Adrenal gland (tissue), 12 donors: ENCODE measurements around the gene SH3BP4. TPM values are rescaled to one million over a fixed set of nuclear protein-coding genes. Genes with fewer than 3 reads are reported as not detected.

Source experiments
- DNase-seq, 7 donors: peaks; one replicate each; pipeline ENCODE4 v3.0.0-alpha.2; 2019 to 2020
- H3K27ac ChIP-seq, 5 donors: fragments of 200-600 bp; sonication (generic) in 4 of 5; 1 replicate in 3 of 5; 2 replicates in 2 of 5; pipeline versions ENCODE4 v1.5.1 to v1.8.0; 2016 to 2020; ENCODE audit warnings: mild to moderate bottlenecking in 1 of 5
- H3K27me3 ChIP-seq: fragments of 200-600 bp; 2 replicates; pipeline ENCODE4 v1.8.0; 2021
- H3K36me3 ChIP-seq, 2 donors: fragments of 200-600 bp; replicated peaks in 1 of 2; 1 replicate in 1 of 2; 2 replicates in 1 of 2; pipeline versions ENCODE4 v1.5.1 to v1.8.0; 2018 to 2022
- H3K4me1 ChIP-seq, 2 donors: fragments of 200-600 bp; replicated peaks in 1 of 2; 1 replicate in 1 of 2; 2 replicates in 1 of 2; pipeline versions ENCODE4 v1.5.1 to v1.8.0; 2018 to 2021
- H3K4me3 ChIP-seq, 4 donors: fragments of 200-600 bp; sonication (generic) in 3 of 4; one replicate each; pipeline ENCODE4 v1.5.1; 2016 to 2018
- H3K9me3 ChIP-seq, 3 donors: fragments of 200-600 bp; sonication (generic) in 1 of 3; replicated peaks in 1 of 3; 1 replicate in 2 of 3; 2 replicates in 1 of 3; pipeline versions ENCODE4 v1.5.1 to v1.8.0; 2016 to 2021
- CTCF ChIP-seq, 6 experiments: fragments of 450-650 bp in 4 of 6; fragments of 200-600 bp in 2 of 6; sonication (generic) in 1 of 6; IDR thresholded peaks; 1 replicate in 5 of 6; 2 replicates in 1 of 6; pipeline versions ENCODE4 v1.5.1 to v1.8.0; 2016 to 2021; ENCODE audit warnings: antibody characterized with exemption in 6 of 6, mild to moderate bottlenecking in 2 of 6, moderate library complexity in 1 of 6
- POLR2A ChIP-seq, 2 donors: fragments of 450-650 bp; IDR thresholded peaks; one replicate each; pipeline ENCODE4 v1.6.1; 2017; ENCODE audit warnings: antibody characterized with exemption in 2 of 2, mild to moderate bottlenecking in 2 of 2, moderate library complexity in 1 of 2
- WGBS, 4 donors: extraction: QIAGEN DNeasy Blood & Tissue Kit in 2 of 4; methylation state at CpG; one replicate each; pipeline versions ENCODE4 v1.1.5 to v1.1.7; 2013 to 2017; 5-methylcytosine and 5-hydroxymethylcytosine counted together
- intact Hi-C, 2 donors: fragments of 100-400 bp; cut with DNase I; formaldehyde crosslinking; loops; one replicate each; pipeline versions ENCODE4 v1.14.1 to v1.15.0; 2022 to 2023
- polyA plus RNA-seq, 3 donors: library from polyadenylated mRNA; stranded (reverse); fragments of 200-250 nt in 2 of 3; fragments of 350-450 nt in 1 of 3; fragmentation: Illumina TruSeq in 1 of 3; extraction: RNeasy Lipid Tissue Mini Kit (QIAGEN cat#74804) in 1 of 3; gene quantifications; one replicate each; pipeline ENCODE4 v1.2.3, GENCODE V29; 2013 to 2014
- total RNA-seq, 9 donors: library from RNA; depleted of rRNA in 4 of 9; stranded (reverse); fragments of >200 nt in 4 of 9; fragments of 120-200 nt in 1 of 9; fragmentation: NEBNext Ultra II Directional in 1 of 9; extraction: Animal tissue kit (Norgen Biotek cat#: 25700) in 1 of 9; gene quantifications; one replicate each; pipeline versions ENCODE4 v1.1.0 to v1.2.4, GENCODE V29; 2013 to 2023
- donor health status: healthy with polysubstance abuse.
- donor health status: Bipolar disorder and iron deficiency.
- donor health status: DM: yes; HTN: yes; CAD: no.
- donor health status: DM: no; HTN: no; CAD: no.
- donor health status: DM: no; HTN: no; CAD: no.
- donor health status: DM: yes; HTN: yes; CAD: no.

SH3BP4 gene
- total and polyA plus RNA-seq, 12 donors = 5.1 to 26.9 (median 19.9) TPM

- WGBS, 4 donors = 77 to 94% (median 91%) methylated on average over 7 of the region's 7 CpGs
- intact Hi-C loops = no loop called here
- DNase-seq = no peak
- Histone ChIP-seq H3K4me3 (no peak overlapping the region), H3K36me3 (no peaks in the 10 kb centered on the region), H3K4me1 (no peaks in the 10 kb centered on the region), H3K27me3 (no peaks in the 10 kb centered on the region), H3K27ac (no peak overlapping the region), H3K9me3 (no peaks in the 10 kb centered on the region)
- TF ChIP-seq POLR2A (IDR thresholded peaks at IDR 0.05) (no peak), CTCF (IDR thresholded peaks at IDR 0.05) (no peak)
Observed at GRCh38 chr2:234940527-234940926, 11.3 kb upstream of the SH3BP4 start.

- DNase-seq = peak in 1 of 7 donors; percentile 17
- no peaks in the 10 kb centered on the region for H3K9me3 ChIP-seq
- H3K27ac ChIP-seq = no peak overlapping the region
- H3K36me3 ChIP-seq = no peaks in the 10 kb centered on the region
- no peaks in the 10 kb centered on the region for H3K4me1 ChIP-seq
- WGBS, 4 donors = 85 to 88% (median 87%) methylated on average over 14 of the region's 14 CpGs
- no peak overlapping the region for H3K4me3 ChIP-seq
- TF ChIP-seq CTCF (IDR thresholded peaks at IDR 0.05) (no peak), POLR2A (IDR thresholded peaks at IDR 0.05) (no peak)
- H3K27me3 ChIP-seq = no peaks in the 10 kb centered on the region
- intact Hi-C loops = no loop called here
Observed at GRCh38 chr2:234945339-234945873, 6.4 kb upstream of the SH3BP4 start.

- intact Hi-C loops = no loop called here
- no peak for TF ChIP-seq POLR2A (IDR thresholded peaks at IDR 0.05)
- TF ChIP-seq CTCF (IDR thresholded peaks at IDR 0.05) = no peak
- H3K27ac ChIP-seq = no peak overlapping the region
- WGBS, 4 donors = 86 to 96% (median 88%) methylated on average over 3 of the region's 3 CpGs
- peak in 2 of 7 donors; percentile 5 to 17 for DNase-seq
- no peaks in the 10 kb centered on the region for H3K4me1 ChIP-seq
- H3K36me3 ChIP-seq = no peaks in the 10 kb centered on the region
- no peak overlapping the region for H3K4me3 ChIP-seq
- no peaks in the 10 kb centered on the region for H3K27me3 ChIP-seq
- H3K9me3 ChIP-seq = no peaks in the 10 kb centered on the region
Observed at GRCh38 chr2:234947556-234947955, 4.3 kb upstream of the SH3BP4 start.

GRCh38 chr2:234949762-234950434 lies 1.9 kb upstream of the SH3BP4 start:
- H3K4me3 ChIP-seq = no peak overlapping the region
- WGBS, 4 donors = 89 to 93% (median 92%) methylated on average over 6 of the region's 6 CpGs
- no peaks in the 10 kb centered on the region for H3K9me3 ChIP-seq
- no peak for DNase-seq
- H3K36me3 ChIP-seq = no peaks in the 10 kb centered on the region
- TF ChIP-seq CTCF (IDR thresholded peaks at IDR 0.05) (no peak), POLR2A (IDR thresholded peaks at IDR 0.05) (no peak)
- no peaks in the 10 kb centered on the region for H3K27me3 ChIP-seq
- intact Hi-C loops = loop anchor here in 1 of 2 donors (10.0 kb wide), 1 partner anchor 75 kb away; no protein-coding TSS in a partner anchor
- H3K4me1 ChIP-seq = peaks cover 10 to 18% of the 10 kb centered on the region in 2 donors
- no peak overlapping the region for H3K27ac ChIP-seq
